Activated naive CD8-positive, alpha-beta T cell (primary cell): ENCODE measurements around the gene DMXL1.

Experiments
- H3K27ac Mint-ChIP-seq: one replicate; pipeline ENCODE4 v1.8.0; 2021; ENCODE audit warnings: mixed read lengths
- H3K27me3 Mint-ChIP-seq: one replicate; pipeline ENCODE4 v1.8.0; 2021; ENCODE audit warnings: mixed read lengths
- H3K36me3 Mint-ChIP-seq: one replicate; pipeline ENCODE4 v1.8.0; 2021; ENCODE audit warnings: mixed read lengths
- H3K4me1 Mint-ChIP-seq: one replicate; pipeline ENCODE4 v1.8.0; 2021; ENCODE audit warnings: low read depth, mixed read lengths
- H3K4me3 Mint-ChIP-seq: one replicate; pipeline ENCODE4 v1.8.0; 2021; ENCODE audit warnings: mild to moderate bottlenecking, mixed read lengths
- H3K9me3 Mint-ChIP-seq: one replicate; pipeline ENCODE4 v1.8.0; 2021; ENCODE audit warnings: low read depth, mixed read lengths

Gene DMXL1

GRCh38 chr5:119289438-119290044, 218.7 kb downstream of the DMXL1 start:
- peaks cover 13% of the 10 kb centered on the region for H3K36me3 Mint-ChIP-seq
- no peaks in the 10 kb centered on the region for H3K27me3 Mint-ChIP-seq
- H3K4me1 Mint-ChIP-seq, result peaks cover 92% of the 10 kb centered on the region
- H3K27ac Mint-ChIP-seq, result peak overlapping the region; percentile 98
- peaks cover 6% of the 10 kb centered on the region for H3K9me3 Mint-ChIP-seq
- H3K4me3 Mint-ChIP-seq, result peak overlapping the region; percentile 79

GRCh38 chr5:119290161-119290569, 219.3 kb downstream of the DMXL1 start:
- Mint-ChIP-seq H3K9me3 (peaks cover 6% of the 10 kb centered on the region), H3K27ac (peak overlapping the region; percentile 98), H3K4me1 (peaks cover 87% of the 10 kb centered on the region), H3K4me3 (peak overlapping the region; percentile 79), H3K27me3 (no peaks in the 10 kb centered on the region), H3K36me3 (peaks cover 13% of the 10 kb centered on the region)

GRCh38 chr5:119290607-119291006, 219.7 kb downstream of the DMXL1 start:
- H3K9me3 Mint-ChIP-seq, result peaks cover 6% of the 10 kb centered on the region
- peak overlapping the region; percentile 79 for H3K4me3 Mint-ChIP-seq
- H3K36me3 Mint-ChIP-seq, result peaks cover 13% of the 10 kb centered on the region
- peaks cover 82% of the 10 kb centered on the region for H3K4me1 Mint-ChIP-seq
- no peaks in the 10 kb centered on the region for H3K27me3 Mint-ChIP-seq
- peak overlapping the region; percentile 98 for H3K27ac Mint-ChIP-seq

GRCh38 chr5:119291056-119291455, 220.2 kb downstream of the DMXL1 start:
- peaks cover 78% of the 10 kb centered on the region for H3K4me1 Mint-ChIP-seq
- H3K27ac Mint-ChIP-seq, result peak overlapping the region; percentile 98
- H3K9me3 Mint-ChIP-seq, result peaks cover 6% of the 10 kb centered on the region
- peaks cover 13% of the 10 kb centered on the region for H3K36me3 Mint-ChIP-seq
- no peaks in the 10 kb centered on the region for H3K27me3 Mint-ChIP-seq
- H3K4me3 Mint-ChIP-seq, result peak overlapping the region; percentile 79

- Mint-ChIP-seq H3K4me1 (peaks cover 72% of the 10 kb centered on the region), H3K27ac (peak overlapping the region; percentile 98), H3K27me3 (no peaks in the 10 kb centered on the region), H3K4me3 (peak overlapping the region; percentile 79), H3K9me3 (peaks cover 6% of the 10 kb centered on the region), H3K36me3 (peaks cover 13% of the 10 kb centered on the region)
Measured at GRCh38 chr5:119291877-119292276, 221.0 kb downstream of the DMXL1 start.

- peaks cover 6% of the 10 kb centered on the region for H3K9me3 Mint-ChIP-seq
- H3K27me3 Mint-ChIP-seq, result no peaks in the 10 kb centered on the region
- H3K4me1 Mint-ChIP-seq, result peaks cover 62% of the 10 kb centered on the region
- peaks cover 13% of the 10 kb centered on the region for H3K36me3 Mint-ChIP-seq
- H3K4me3 Mint-ChIP-seq, result no peak overlapping the region
- H3K27ac Mint-ChIP-seq, result peak overlapping the region; percentile 83
Measured at GRCh38 chr5:119292701-119293515, 222.0 kb downstream of the DMXL1 start.

- peak overlapping the region; percentile 83 for H3K27ac Mint-ChIP-seq
Measured at GRCh38 chr5:119293516-119293829, 222.6 kb downstream of the DMXL1 start.

More at GRCh38 chr5:119293516-119293829, 222.6 kb downstream of the DMXL1 start:
- Mint-ChIP-seq H3K27me3 (no peaks in the 10 kb centered on the region), H3K36me3 (peaks cover 11% of the 10 kb centered on the region), H3K4me1 (peaks cover 57% of the 10 kb centered on the region), H3K4me3 (no peak overlapping the region), H3K9me3 (peaks cover 6% of the 10 kb centered on the region)
